KOPT-K1 (cell line): ENCODE data around the gene TARDBP.
"Not testable (repeated sequence)": the region's sequence is repeated elsewhere in the genome, so short reads cannot be mapped to it uniquely, and the experiment has no call there.

Source experiments
- H3K27ac ChIP-seq: fragments of 200-600 bp; sonication (generic); 2 replicates; pipeline ENCODE4 v1.5.1; 2016; ENCODE audit warnings: antibody characterized with exemption, mild to moderate bottlenecking, low read depth, low read length; ENCODE audit not compliant: poor library complexity, severe bottlenecking
- H3K36me3 ChIP-seq: fragments of 200-600 bp; sonication (generic); 2 replicates; pipeline ENCODE4 v1.5.1; 2017; ENCODE audit warnings: antibody characterized with exemption, mild to moderate bottlenecking, low read length, moderate library complexity; ENCODE audit not compliant: insufficient read depth
- H3K9me3 ChIP-seq: fragments of 200-600 bp; sonication (generic); 2 replicates; pipeline ENCODE4 v1.5.1; 2017; ENCODE audit warnings: antibody characterized with exemption, low read length, mild to moderate bottlenecking; ENCODE audit not compliant: insufficient read depth, poor library complexity, severe bottlenecking

The TARDBP gene

DNA sequence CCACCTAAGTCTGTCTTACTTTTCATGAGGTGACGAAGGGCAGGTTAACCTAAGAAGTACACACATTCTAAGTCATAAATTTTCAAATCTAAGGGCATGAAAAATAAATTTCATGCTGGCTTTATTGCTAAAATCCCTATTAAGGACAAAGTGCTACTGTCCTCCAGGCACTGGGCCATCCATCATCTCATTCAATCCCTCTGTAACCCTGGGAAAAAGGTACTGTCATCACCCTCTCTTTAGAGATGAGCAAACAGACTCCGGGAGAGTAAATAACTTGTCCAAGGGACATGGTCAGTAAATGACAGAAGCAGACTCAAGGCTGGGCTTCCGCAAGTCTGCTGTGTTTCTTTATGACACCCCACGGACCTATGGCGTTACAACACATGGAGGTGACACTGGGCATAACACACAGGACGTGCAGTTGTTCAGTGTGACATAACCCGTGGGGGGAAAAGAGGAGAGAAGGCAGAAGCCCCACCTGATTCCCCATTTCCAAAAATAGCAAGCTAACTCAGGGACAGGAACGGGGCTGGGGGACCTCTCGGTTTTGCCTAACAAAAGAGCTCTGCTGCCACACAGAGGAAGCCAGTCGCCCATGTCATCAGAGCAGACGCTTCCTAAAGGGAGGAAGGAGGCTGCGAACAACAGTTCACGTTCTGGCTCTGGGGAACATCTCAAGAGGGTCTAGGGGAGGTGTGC lies 59.9 kb downstream of the TARDBP start:
- peaks cover 100% of the 10 kb centered on the region for H3K36me3 ChIP-seq
- no peak overlapping the region for H3K27ac ChIP-seq
- H3K9me3 ChIP-seq: no peaks in the 10 kb centered on the region

DNA sequence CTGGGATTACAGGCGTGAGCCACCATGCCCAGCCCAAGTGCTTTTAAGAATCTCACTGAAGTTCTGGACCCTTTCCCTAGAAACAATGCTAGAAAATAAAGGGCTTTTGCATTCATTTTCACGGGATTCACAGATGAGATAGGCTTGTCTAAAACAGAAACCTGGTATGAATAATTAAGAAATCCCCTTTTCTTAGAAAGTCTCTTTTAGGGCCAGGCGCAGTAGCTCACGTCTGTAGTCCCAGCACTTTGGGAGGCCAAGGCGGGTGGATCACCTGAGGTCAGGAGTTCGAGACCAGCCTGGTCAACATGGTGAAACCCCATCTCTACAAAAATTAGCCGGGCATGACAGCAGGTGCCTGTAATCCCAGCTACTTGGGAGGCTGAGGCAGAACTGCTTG lies 60.9 kb downstream of the TARDBP start:
- peaks cover 100% of the 10 kb centered on the region for H3K36me3 ChIP-seq
- H3K9me3 ChIP-seq, H3K27ac ChIP-seq: not testable (repeated sequence)
